Activated CD4-positive, alpha-beta T cell treated with anti-CD3 and anti-CD28 coated beads, Interleukin-2, amount 50 U/mL, for 24 hours (primary cell): Measurements from ENCODE around the gene CMTM8.

Experiments used
- DNase-seq, 2 donors: peaks; one replicate each; pipeline ENCODE4 v3.0.0-alpha.2; 2020; ENCODE audit warnings: low read depth in 1 of 2, low spot score in 1 of 2

CMTM8 gene

GRCh38 chr3:32334675-32335074, 96.2 kb downstream of the CMTM8 start:
- peak; percentile 19 to 29 for DNase-seq

- no peak for DNase-seq
Observed at GRCh38 chr3:32335365-32336112, 97.1 kb downstream of the CMTM8 start.

DNA sequence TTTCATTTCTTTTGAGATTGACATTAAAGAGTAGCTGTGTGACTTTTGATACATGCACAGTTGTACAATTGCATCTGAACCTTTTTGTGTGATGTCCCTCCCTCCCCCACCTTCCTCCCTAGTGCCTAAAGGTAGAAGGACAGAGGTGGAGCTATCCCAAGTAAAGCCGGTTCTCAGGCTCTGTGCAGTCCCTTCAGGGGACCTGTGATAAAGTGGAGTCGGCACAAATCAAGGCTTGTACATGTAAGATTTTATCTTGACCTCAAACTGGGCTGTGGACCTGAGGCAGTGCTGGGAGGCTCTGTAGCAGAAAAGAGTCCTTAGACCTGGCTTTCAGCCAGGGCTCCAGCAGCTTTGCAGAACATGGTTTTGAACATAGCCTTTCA, 97.6 kb downstream of the CMTM8 start:
- DNase-seq: no peak

- no peak for DNase-seq
Observed at GRCh38 chr3:32337505-32337904, 99.0 kb downstream of the CMTM8 start.

DNA sequence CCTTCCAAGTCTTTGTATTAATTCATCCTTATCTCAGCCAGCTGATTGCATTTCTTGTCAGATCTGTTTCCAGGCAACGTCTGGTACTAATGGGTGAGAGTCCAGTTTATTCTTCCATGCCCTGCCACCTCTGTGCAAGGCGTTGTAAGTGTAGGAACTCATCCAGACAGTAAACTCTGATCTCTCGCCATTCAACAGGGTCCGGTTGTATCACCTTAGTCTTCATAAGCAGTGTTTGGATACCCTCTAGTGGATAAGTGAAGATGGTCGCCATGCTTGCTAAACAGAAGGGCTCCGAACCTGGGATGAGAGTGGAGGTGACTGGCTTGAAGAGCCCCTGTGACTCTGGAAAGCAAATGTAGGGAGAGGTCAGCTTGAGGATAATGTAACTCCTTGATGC, 101.6 kb downstream of the CMTM8 start:
- DNase-seq: peak in 1 of 2 donors; percentile 15

- no peak for DNase-seq
Observed at GRCh38 chr3:32340611-32341365, 102.3 kb downstream of the CMTM8 start.

DNA sequence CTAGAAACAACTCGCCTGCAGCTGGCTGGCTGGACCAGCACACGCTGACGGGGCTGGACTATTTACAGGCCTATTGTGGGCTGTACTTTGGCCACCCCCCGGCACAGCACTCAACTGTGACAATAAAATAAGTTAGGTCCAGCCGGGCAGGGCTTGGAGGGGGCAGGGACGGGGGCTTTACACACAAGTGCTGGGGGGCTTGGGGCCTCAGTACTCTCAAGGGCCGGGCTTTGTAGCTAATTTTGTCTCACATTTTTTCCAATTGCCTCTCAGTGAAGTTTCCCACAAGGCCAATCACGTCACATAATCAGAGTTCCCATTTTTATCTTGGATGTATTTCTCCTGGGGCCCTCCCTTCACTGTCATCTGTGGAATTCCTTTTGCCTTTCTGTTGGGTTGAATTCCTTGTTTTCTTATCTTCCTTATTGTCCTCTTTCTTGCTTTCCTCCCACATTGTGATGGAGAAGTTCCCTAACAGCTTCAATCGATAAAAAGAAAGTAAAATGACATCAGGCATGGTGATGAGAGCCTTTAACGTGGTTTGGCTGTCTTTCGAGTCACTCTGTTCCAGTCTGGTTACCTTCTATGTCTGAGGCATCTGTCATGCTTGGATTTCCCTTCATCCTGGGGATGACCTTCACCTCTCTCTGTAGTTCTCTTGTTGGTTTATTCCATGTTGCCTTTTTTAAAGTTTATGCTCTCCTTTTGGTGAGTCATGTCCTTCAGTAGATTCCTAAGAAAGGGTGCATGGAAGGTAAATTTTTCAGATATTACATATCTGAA, 109.1 kb downstream of the CMTM8 start:
- DNase-seq: no peak

- DNase-seq: no peak
Observed at GRCh38 chr3:32349184-32349583, 110.7 kb downstream of the CMTM8 start.

DNA sequence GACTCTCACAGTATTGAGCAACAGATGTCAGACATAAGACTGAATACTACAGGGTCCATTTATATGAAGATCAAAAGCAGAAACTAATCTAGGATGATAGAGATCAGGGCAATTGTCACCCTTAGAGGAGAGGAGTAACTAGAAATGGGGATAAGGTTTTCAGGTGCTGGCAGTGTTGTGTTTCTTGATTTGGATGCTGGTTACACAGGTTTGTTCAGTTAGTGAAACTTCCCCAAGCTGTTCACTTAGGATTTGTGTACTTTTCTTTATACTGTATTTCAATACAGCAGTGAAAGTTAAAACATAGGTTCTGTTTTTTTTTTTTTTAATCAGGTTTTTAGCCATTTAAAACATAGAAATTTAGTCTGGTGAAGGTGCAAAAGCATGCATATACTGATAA, 114.1 kb downstream of the CMTM8 start:
- no peak for DNase-seq

- no peak for DNase-seq
Observed at GRCh38 chr3:32353351-32353750, 114.9 kb downstream of the CMTM8 start.

DNA sequence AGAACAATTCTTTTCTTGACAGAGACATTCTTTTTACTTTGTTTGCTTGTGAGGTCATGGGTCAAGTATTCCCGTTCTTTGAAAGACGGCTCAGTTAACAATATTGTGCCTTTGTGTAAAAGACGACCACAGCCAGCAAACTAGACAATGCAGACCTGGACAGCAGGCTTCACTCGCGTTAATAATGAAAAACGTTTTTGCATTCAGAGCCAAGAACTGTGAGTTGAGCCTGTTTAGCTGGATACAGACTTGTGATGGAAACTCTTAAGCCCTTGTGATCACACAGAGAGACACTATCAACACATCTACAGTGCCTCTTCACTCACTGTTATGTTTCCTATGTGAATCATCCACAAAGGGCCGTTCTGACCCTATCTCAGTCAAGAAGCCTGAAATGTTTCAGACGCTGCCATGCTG, 115.9 kb downstream of the CMTM8 start:
- no peak for DNase-seq

- no peak for DNase-seq
Observed at GRCh38 chr3:32355751-32356291, 117.3 kb downstream of the CMTM8 start.

- DNase-seq: no peak
Observed at GRCh38 chr3:32359766-32360492, 121.4 kb downstream of the CMTM8 start.

- no peak for DNase-seq
Observed at GRCh38 chr3:32360493-32360827, 122.0 kb downstream of the CMTM8 start.

- DNase-seq: no peak
Observed at GRCh38 chr3:32366638-32367397, 128.3 kb downstream of the CMTM8 start.

DNA sequence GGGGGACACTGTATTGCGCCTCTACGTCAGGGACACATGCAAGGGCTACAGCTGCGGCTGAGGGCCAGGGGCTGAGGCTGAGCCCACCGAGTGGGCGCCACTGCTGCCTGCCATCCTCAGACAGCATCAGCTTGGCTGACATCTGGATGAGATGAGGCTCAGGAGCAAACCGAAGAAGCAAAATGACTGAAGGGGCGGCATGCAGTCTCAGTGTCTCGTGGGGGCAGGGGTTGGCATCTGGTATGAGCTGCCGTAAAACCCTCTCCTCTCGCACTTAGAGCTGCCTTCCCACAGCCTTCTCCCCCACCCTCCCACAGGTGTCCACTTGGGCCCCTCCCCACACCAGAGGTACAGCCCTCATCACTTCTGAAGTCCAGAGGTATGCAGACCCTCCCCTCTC, 129.0 kb downstream of the CMTM8 start:
- no peak for DNase-seq

DNA sequence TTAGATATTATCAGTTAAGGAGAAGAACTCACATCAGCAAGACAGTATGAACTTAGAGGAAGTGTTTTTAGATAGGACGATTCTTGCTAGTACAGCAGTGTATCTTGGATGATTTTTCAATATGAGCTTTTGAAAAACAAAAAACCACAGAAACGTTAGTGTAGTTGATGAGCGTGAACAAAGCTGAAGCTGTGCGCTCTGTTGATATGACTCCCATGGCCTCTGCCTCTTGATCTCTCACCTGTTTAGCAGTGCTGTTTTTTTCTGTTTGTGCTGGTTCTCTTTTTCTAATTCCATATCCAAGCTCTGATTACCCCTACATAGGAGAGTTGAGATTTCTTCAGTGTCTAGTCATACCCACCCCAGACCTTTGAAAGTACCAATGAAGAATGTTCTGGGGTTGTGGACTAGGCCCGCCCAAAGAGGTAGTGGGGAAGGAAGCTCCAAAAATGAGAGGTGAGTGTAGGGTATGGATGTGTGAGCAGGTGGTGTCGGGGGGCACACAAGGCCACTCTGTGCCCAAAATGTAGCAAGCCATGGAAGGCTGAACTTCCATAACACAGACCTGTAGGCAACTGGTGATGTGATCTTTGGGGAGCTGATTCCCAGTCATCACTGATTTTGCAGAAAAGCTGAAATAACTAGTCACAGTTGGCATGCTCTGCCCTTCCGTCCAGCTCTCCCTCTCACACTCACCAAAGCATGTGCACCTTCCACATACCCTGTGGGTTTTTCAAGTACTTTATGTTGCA, 133.2 kb downstream of the CMTM8 start:
- DNase-seq: no peak

DNA sequence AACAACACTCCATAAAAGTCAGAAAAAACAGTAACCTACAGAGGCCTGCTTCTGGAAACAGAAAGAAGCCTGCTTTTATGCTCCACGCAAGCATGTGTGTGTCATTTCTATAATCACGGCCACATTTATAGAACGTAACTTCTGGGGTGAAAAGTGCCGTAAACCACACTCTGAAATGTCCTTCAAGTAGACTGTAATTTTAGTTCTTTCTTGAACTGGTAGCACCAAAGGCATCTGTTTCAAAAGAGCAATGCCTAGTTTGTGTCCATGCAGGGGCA, 133.7 kb downstream of the CMTM8 start:
- DNase-seq: no peak

DNA sequence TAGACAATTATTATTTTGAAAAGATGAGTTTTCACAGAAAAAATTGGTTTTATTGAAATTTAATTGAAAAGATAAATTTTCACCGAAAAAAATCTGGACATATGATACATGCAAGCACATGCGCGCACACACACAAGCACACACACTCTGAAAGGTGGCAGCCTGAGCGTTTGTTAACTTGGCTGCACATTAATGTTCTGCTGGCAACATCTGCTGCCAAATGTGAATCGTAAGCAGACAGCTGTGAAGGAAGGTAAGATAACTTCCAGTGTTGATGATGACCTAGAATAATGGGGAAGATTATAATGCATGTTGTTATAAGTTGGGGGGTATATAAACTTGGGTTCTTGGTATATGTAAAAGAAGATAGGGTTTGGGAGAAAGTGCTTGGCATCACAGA, 134.8 kb downstream of the CMTM8 start:
- DNase-seq: no peak

DNA sequence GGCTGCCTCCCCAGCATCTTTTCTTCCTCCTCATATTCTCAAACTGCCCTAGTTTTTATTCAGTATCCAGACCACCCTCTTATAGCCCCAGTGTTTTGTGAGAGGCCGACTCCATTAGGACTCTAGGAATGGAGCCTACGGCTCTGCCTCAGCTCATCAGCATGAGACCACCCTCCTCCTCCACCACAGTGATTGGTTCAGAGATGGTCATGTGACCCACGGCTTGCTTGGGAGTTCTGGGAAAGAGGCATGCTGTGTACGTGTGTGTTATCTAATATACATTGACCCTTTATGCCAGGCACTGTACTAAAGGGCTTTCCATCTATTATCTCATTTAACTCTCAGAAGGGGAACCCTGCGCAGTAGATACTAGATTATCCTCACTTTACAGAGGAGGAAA, 135.4 kb downstream of the CMTM8 start:
- no peak for DNase-seq
